GM12878 (cell line): ENCODE data around the gene SLC45A1. TPM values are rescaled to one million over a fixed set of nuclear protein-coding genes. Genes with fewer than 3 reads are reported as not detected.

Experiments
- ATAC-seq: fragments of 200-7000 bp; cut with Tn5 transposase; 3 replicates; pipeline ENCODE4 v1.9.1; 2020; ENCODE audit warnings: mild to moderate bottlenecking, moderate library complexity
- BruUV-seq: library from RNA; stranded (reverse); fragments of 400-500 nt; replicated peaks from 2 replicates; lab custom pipeline; 2021; lab: Mats Ljungman, UMichigan
- CTCF ChIA-PET: fragments of 300-600 bp; sonication (Branson Sonifier 250); formaldehyde crosslinking; extraction: SDS; loops from one replicate; lab custom pipeline; 2021; ENCODE audit warnings: inconsistent platforms; lab: Yijun Ruan, JAX
- POLR2A ChIA-PET: fragments of 350-600 bp; formaldehyde crosslinking; extraction: SDS; loops from one replicate; lab custom pipeline; 2021; ENCODE audit warnings: inconsistent platforms; lab: Charles Lee
- RAD21 ChIA-PET: fragments of 300-600 bp; sonication (Branson Sonifier 250); formaldehyde crosslinking; loops from one replicate; lab custom pipeline; 2023; ENCODE audit warnings: antibody characterized with exemption; ENCODE audit not compliant: unreplicated experiment; lab: Charles Lee
- SMC1A ChIA-PET: fragments of 300-600 bp; sonication (Branson Sonifier 250); formaldehyde crosslinking; loops from one replicate; lab custom pipeline; 2023; ENCODE audit not compliant: unreplicated experiment, uncharacterized antibody; lab: Charles Lee
- DNase-seq: peaks from one replicate; pipeline ENCODE4 v3.0.0-alpha.2; 2011; ENCODE audit warnings: low read depth, low spot score
- FAIRE-seq: peaks from 3 replicates; lab custom pipeline; 2011; peaks lifted over from hg19 to GRCh38; lab: Jason Lieb, UNC
- H2AFZ ChIP-seq: 2 replicates; pipeline ENCODE4 v1.6.0; 2011; ENCODE audit warnings: low read depth, low read length, control low read depth; ENCODE audit not compliant: control insufficient read depth
- H3K27ac ChIP-seq: 2 replicates; pipeline ENCODE4 v1.5.1; 2011; ENCODE audit warnings: control low read depth; ENCODE audit not compliant: control insufficient read depth, insufficient read depth
- H3K27me3 ChIP-seq, 2 experiments: replicated peaks in 1 of 2; 2 replicates each; pipeline versions ENCODE4 v1.6.0 to v1.6.1; 2011; ENCODE audit warnings: low read length in 1 of 2; ENCODE audit not compliant: control insufficient read depth in 2 of 2, insufficient read depth in 2 of 2
- H3K36me3 ChIP-seq, 2 experiments: 2 replicates each; pipeline ENCODE4 v1.5.1; 2011; ENCODE audit warnings: low read length in 1 of 2; ENCODE audit not compliant: control insufficient read depth in 2 of 2, insufficient read depth in 2 of 2
- H3K4me1 ChIP-seq: 2 replicates; pipeline ENCODE4 v1.6.1; 2011; ENCODE audit warnings: mild to moderate bottlenecking, low read length, moderate library complexity, mixed read lengths; ENCODE audit not compliant: control insufficient read depth, insufficient read depth
- H3K4me2 ChIP-seq: 2 replicates; pipeline ENCODE4 v1.6.0; 2011; ENCODE audit warnings: control low read depth; ENCODE audit not compliant: control insufficient read depth, insufficient read depth
- H3K4me3 ChIP-seq: fragments of 200-600 bp; sonication (generic); 2 replicates; pipeline ENCODE4 v1.5.1; 2016
- H3K79me2 ChIP-seq: 2 replicates; pipeline ENCODE4 v1.6.0; 2011; ENCODE audit warnings: low read length; ENCODE audit not compliant: control insufficient read depth, insufficient read depth
- H3K9ac ChIP-seq: 2 replicates; pipeline ENCODE4 v1.8.0; 2011; ENCODE audit warnings: low read length, control low read depth, mixed read lengths; ENCODE audit not compliant: control insufficient read depth, insufficient read depth
- H3K9me3 ChIP-seq: replicated peaks from 3 replicates; pipeline ENCODE4 v1.5.1; 2011; ENCODE audit warnings: mild to moderate bottlenecking, low read length; ENCODE audit not compliant: control insufficient read depth, insufficient read depth
- H4K20me1 ChIP-seq: 2 replicates; pipeline ENCODE4 v1.6.0; 2011; ENCODE audit not compliant: control insufficient read depth, insufficient read depth
- BCL11A ChIP-seq: IDR thresholded peaks from 2 replicates; pipeline ENCODE4 v1.6.1; 2011; ENCODE audit warnings: low read depth, low read length
- BMI1 ChIP-seq: fragments of 450-650 bp; IDR thresholded peaks from 2 replicates; pipeline ENCODE4 v1.6.1; 2016; ENCODE audit warnings: mild to moderate bottlenecking, moderate library complexity, borderline replicate concordance
- MEF2A ChIP-seq: IDR thresholded peaks from 2 replicates; pipeline ENCODE4 v1.6.1; 2011; ENCODE audit warnings: low read depth, mild to moderate bottlenecking, low read length, moderate library complexity; ENCODE audit not compliant: insufficient read depth
- NFYA ChIP-seq: IDR thresholded peaks from 2 replicates; pipeline ENCODE4 v1.6.1; 2011; ENCODE audit warnings: low read depth, mild to moderate bottlenecking, low read length, improper control_type of control experiment, borderline replicate concordance
- NR2F1 ChIP-seq: fragments of 450-650 bp; conservative IDR thresholded peaks from 2 replicates; pipeline ENCODE4 v1.6.1; 2017; ENCODE audit warnings: mild to moderate bottlenecking
- PAX8 ChIP-seq: fragments of 450-650 bp; IDR thresholded peaks from 2 replicates; pipeline ENCODE4 v1.6.1; 2017; ENCODE audit warnings: mild to moderate bottlenecking, moderate library complexity
- PML ChIP-seq: IDR thresholded peaks from 2 replicates; pipeline ENCODE4 v1.6.1; 2012; ENCODE audit warnings: low read length, inconsistent platforms
- TCF3 ChIP-seq: IDR thresholded peaks from 2 replicates; pipeline ENCODE4 v1.6.1; 2012; ENCODE audit warnings: low read depth, mild to moderate bottlenecking, low read length, borderline replicate concordance; ENCODE audit not compliant: insufficient read depth
- WGBS: methylation state at CpG from one replicate; pipeline ENCODE4 v1.1.6; 2016; ENCODE audit warnings: low lambda C conversion rate; ENCODE audit not compliant: insufficient replicate concordance, insufficient coverage; ENCODE audit errors: missing lambda C conversion rate; 5-methylcytosine and 5-hydroxymethylcytosine counted together
- in situ Hi-C: fragments of 300-500 bp; cut with MboI; formaldehyde crosslinking; loops from 9 replicates; pipeline ENCODE4 v1.14.3; 2018; ENCODE audit warnings: mixed read lengths
- intact Hi-C: fragments of 100-400 bp; cut with micrococcal nuclease; formaldehyde crosslinking; loops from one replicate; pipeline ENCODE4 v1.14.2; 2022; ENCODE audit not compliant: unreplicated experiment
- polyA plus RNA-seq, 11 experiments: library from polyadenylated mRNA; depleted of rRNA in 4 of 11; unstranded in 6 of 11; stranded (reverse) in 5 of 11; fragments of >200 nt; fragmentation: Nextera tagmentation in 4 of 11; fragmentation: Illumina TruSeq in 1 of 11; extraction: Ambion mirVana in 4 of 11; extraction: Trizol in 1 of 11; gene quantifications; 1 replicate in 1 of 11; 2 replicates in 10 of 11; pipeline versions ENCODE4 v1.2.1 to v1.2.3, GENCODE V29; 2011 to 2016; ENCODE audit warnings: inconsistent platforms in 2 of 11, missing spikeins in 2 of 11, low read depth in 1 of 11
- total RNA-seq, 4 experiments: library from RNA; depleted of rRNA in 3 of 4; stranded (reverse); fragments of >200 nt in 3 of 4; fragmentation: Illumina TruSeq in 1 of 4; extraction: Trizol in 1 of 4; gene quantifications; 2 replicates each; pipeline versions ENCODE4 v1.2.1 to v1.2.3, GENCODE V29; 2013 to 2021
- TF ChIP-seq, protein P1 (sequence below): fragments of 450-650 bp; IDR thresholded peaks from 2 replicates; pipeline ENCODE4 v1.6.1; 2018; ENCODE audit warnings: borderline replicate concordance, mild to moderate bottlenecking; ENCODE audit not compliant: partially characterized antibody
- TF ChIP-seq, protein P2 (sequence below): fragments of 450-650 bp; formaldehyde crosslinking; IDR thresholded peaks from 2 replicates; pipeline ENCODE4 v1.4.0; 2022; ENCODE audit warnings: mild to moderate bottlenecking, moderate library complexity
- TF ChIP-seq, protein P3 (sequence below): fragments of 450-650 bp; IDR thresholded peaks from 2 replicates; pipeline ENCODE4 v1.6.1; 2016; ENCODE audit warnings: mild to moderate bottlenecking

The SLC45A1 gene
- total and polyA plus RNA-seq, 10 of the 15 experiments (the other 5 are each of a cell fraction or from before 2014, with no cell fraction given) = 0.07 to 0.23 (median 0.13) TPM; not detected in 6

DNA sequence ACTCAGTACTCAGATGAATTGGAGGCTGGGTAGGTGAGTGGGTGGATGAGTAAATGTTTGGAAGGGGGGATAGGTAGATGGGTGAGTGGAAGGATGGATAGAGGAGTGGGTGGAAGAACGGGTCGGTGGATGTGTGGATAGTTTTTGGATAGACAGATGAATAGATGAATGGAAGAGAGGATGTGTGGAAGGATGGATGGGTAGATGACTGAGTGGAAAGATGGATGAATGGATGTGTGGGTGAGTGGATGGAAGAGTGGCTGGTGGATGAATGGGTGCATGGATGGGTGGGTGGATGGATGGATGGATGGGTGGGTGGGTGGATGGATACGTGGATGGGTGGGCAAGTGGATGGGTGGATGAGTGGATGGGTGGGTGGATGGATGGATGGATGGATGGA, 3.7 kb downstream of the SLC45A1 start:
- intact Hi-C loops (no loop called here), in situ Hi-C loops (no loop called here)
- no TSS peak for BruUV-seq
- no peaks in the 10 kb centered on the region for H3K4me1 ChIP-seq
- H3K27me3 ChIP-seq = peaks cover 0 to 4% of the 10 kb centered on the region in 2 experiments; a peak in 1 of 4 replicates
- ChIA-PET SMC1A (no interaction called here), POLR2A (no interaction called here), CTCF (no interaction called here), RAD21 (no interaction called here)
- no peaks in the 10 kb centered on the region for H3K9me3 ChIP-seq
- no peaks in the 10 kb centered on the region for H3K36me3 ChIP-seq
- no peaks in the 10 kb centered on the region for H3K79me2 ChIP-seq
- TF ChIP-seq, protein P1, sequence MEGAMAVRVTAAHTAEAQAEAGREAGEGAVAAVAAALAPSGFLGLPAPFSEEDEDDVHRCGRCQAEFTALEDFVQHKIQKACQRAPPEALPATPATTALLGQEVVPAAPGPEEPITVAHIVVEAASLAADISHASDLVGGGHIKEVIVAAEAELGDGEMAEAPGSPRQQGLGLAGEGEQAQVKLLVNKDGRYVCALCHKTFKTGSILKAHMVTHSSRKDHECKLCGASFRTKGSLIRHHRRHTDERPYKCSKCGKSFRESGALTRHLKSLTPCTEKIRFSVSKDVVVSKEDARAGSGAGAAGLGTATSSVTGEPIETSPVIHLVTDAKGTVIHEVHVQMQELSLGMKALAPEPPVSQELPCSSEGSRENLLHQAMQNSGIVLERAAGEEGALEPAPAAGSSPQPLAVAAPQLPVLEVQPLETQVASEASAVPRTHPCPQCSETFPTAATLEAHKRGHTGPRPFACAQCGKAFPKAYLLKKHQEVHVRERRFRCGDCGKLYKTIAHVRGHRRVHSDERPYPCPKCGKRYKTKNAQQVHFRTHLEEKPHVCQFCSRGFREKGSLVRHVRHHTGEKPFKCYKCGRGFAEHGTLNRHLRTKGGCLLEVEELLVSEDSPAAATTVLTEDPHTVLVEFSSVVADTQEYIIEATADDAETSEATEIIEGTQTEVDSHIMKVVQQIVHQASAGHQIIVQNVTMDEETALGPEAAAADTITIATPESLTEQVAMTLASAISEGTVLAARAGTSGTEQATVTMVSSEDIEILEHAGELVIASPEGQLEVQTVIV = no peak
- H2AFZ ChIP-seq = no peak overlapping the region
- H3K9ac ChIP-seq = no peak overlapping the region
- no peaks in the 10 kb centered on the region for H4K20me1 ChIP-seq
- H3K27ac ChIP-seq = no peak overlapping the region
- WGBS = 20% methylated on average over 2 of the region's 3 CpGs
- DNase-seq (no peak), ATAC-seq (no peak), FAIRE-seq (no peak)
- H3K4me3 ChIP-seq = no peak overlapping the region
- H3K4me2 ChIP-seq = no peak overlapping the region

DNA sequence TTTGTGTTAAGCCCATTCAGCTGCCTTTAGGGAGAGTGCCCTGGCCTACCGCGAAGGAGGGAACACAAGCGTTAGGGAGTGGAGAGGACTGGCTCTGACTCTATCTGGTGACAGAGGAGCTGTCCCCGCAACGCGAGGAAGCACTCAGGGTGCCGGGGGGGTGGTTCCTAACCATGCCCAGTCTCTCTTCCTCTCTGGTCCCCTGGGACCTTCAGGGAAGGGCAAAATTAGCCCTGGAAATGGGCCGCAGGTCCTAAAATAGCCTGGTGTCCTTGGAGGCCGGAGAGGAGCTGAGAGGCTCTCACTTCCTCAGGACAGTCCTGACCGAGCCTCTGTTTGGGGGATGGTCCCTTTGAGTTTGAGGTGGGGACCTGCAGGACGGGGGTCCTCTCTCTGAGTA, 5.8 kb downstream of the SLC45A1 start:
- TF ChIP-seq, protein P2, sequence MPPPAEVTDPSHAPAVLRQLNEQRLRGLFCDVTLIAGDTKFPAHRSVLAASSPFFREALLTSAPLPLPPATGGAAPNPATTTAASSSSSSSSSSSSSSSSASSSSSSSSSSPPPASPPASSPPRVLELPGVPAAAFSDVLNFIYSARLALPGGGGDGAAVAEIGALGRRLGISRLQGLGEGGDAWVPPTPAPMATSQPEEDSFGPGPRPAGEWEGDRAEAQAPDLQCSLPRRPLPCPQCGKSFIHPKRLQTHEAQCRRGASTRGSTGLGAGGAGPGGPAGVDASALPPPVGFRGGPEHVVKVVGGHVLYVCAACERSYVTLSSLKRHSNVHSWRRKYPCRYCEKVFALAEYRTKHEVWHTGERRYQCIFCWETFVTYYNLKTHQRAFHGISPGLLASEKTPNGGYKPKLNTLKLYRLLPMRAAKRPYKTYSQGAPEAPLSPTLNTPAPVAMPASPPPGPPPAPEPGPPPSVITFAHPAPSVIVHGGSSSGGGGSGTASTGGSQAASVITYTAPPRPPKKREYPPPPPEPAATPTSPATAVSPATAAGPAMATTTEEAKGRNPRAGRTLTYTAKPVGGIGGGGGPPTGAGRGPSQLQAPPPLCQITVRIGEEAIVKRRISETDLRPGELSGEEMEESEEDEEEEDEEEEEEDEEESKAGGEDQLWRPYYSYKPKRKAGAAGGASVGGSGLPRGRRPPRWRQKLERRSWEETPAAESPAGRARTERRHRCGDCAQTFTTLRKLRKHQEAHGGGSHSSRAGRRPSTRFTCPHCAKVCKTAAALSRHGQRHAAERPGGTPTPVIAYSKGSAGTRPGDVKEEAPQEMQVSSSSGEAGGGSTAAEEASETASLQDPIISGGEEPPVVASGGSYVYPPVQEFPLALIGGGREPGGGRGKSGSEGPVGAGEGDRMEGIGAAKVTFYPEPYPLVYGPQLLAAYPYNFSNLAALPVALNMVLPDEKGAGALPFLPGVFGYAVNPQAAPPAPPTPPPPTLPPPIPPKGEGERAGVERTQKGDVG (CRISPR knock-in tag) = no peak
- TF ChIP-seq TCF3 (no peak), BMI1 (no peak), PAX8 (no peak), MEF2A (no peak), NR2F1 (no peak), PML (no peak), BCL11A (no peak), NFYA (no peak)
- TF ChIP-seq, protein P3, sequence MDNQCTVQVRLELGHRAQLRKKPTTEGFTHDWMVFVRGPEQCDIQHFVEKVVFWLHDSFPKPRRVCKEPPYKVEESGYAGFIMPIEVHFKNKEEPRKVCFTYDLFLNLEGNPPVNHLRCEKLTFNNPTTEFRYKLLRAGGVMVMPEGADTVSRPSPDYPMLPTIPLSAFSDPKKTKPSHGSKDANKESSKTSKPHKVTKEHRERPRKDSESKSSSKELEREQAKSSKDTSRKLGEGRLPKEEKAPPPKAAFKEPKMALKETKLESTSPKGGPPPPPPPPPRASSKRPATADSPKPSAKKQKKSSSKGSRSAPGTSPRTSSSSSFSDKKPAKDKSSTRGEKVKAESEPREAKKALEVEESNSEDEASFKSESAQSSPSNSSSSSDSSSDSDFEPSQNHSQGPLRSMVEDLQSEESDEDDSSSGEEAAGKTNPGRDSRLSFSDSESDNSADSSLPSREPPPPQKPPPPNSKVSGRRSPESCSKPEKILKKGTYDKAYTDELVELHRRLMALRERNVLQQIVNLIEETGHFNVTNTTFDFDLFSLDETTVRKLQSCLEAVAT = no peak
- CTCF ChIA-PET = no interaction called here
- intact Hi-C loops = no loop called here

More for the DNA sequence above, 5.8 kb downstream of the SLC45A1 start:
- H3K36me3 ChIP-seq = no peaks in the 10 kb centered on the region
- H3K27ac ChIP-seq = no peak overlapping the region
- H3K9ac ChIP-seq = no peak overlapping the region
- POLR2A ChIA-PET = no interaction called here
- no TSS peak for BruUV-seq
- no peak overlapping the region for H3K4me2 ChIP-seq
- no peak overlapping the region for H2AFZ ChIP-seq
- no peak overlapping the region for H3K4me3 ChIP-seq
- WGBS = 34% methylated on average over 11 of the region's 11 CpGs
- no peaks in the 10 kb centered on the region for H3K4me1 ChIP-seq
- RAD21 ChIA-PET = no interaction called here
- no peaks in the 10 kb centered on the region for H3K9me3 ChIP-seq
- SMC1A ChIA-PET = no interaction called here
- FAIRE-seq = no peak
- H3K27me3 ChIP-seq = no peaks in the 10 kb centered on the region; a peak in 1 of 4 replicates
- no peaks in the 10 kb centered on the region for H4K20me1 ChIP-seq
- in situ Hi-C loops = no loop called here
- no peak for DNase-seq
- ATAC-seq = no peak
- H3K79me2 ChIP-seq = no peaks in the 10 kb centered on the region
